GM23338 (cell line): ENCODE measurements around the gene SCN2A. TPM values are rescaled to one million over a fixed set of nuclear protein-coding genes. Genes with fewer than 3 reads are reported as not detected.

ENCODE experiments used
- ATAC-seq: fragments of 200-7000 bp; cut with Tn5 transposase; 3 replicates; pipeline ENCODE4 v1.9.1; 2020
- DNase-seq: peaks from one replicate; pipeline ENCODE4 v3.0.0-alpha.2; 2015; ENCODE audit warnings: low spot score
- H2AFZ ChIP-seq: fragments of 200-600 bp; sonication (generic); 2 replicates; pipeline ENCODE4 v1.8.0; 2016; ENCODE audit warnings: antibody characterized with exemption, mild to moderate bottlenecking, moderate library complexity
- H3F3A ChIP-seq: fragments of 200-600 bp; sonication (generic); replicated peaks from 2 replicates; pipeline ENCODE4 v1.8.0; 2017; ENCODE audit warnings: antibody characterized with exemption, mixed run types, low read depth
- H3K27ac ChIP-seq: fragments of 200-600 bp; sonication (generic); 2 replicates; pipeline ENCODE4 v1.6.1; 2016; ENCODE audit warnings: low read depth
- H3K27me3 ChIP-seq: fragments of 200-600 bp; sonication (generic); 2 replicates; pipeline ENCODE4 v1.8.0; 2016; ENCODE audit warnings: mild to moderate bottlenecking, mixed run types, moderate library complexity; ENCODE audit not compliant: insufficient read depth
- H3K36me3 ChIP-seq: fragments of 200-600 bp; sonication (generic); 2 replicates; pipeline ENCODE4 v1.8.0; 2016; ENCODE audit warnings: mild to moderate bottlenecking; ENCODE audit not compliant: insufficient read depth
- H3K4me1 ChIP-seq: fragments of 200-600 bp; sonication (generic); 2 replicates; pipeline ENCODE4 v1.8.0; 2016; ENCODE audit warnings: mild to moderate bottlenecking, moderate library complexity; ENCODE audit not compliant: insufficient read depth
- H3K4me2 ChIP-seq: fragments of 200-600 bp; sonication (generic); 2 replicates; pipeline ENCODE4 v1.7.1; 2017; ENCODE audit warnings: mixed run types
- H3K4me3 ChIP-seq: fragments of 200-600 bp; sonication (generic); 2 replicates; pipeline ENCODE4 v1.6.1; 2016; ENCODE audit warnings: mixed run types
- H3K79me2 ChIP-seq: fragments of 200-600 bp; sonication (generic); replicated peaks from 2 replicates; pipeline ENCODE4 v1.8.0; 2017; ENCODE audit warnings: mild to moderate bottlenecking; ENCODE audit not compliant: insufficient read depth
- H3K9me2 ChIP-seq: fragments of 200-600 bp; sonication (generic); 2 replicates; pipeline ENCODE4 v1.8.0; 2017; ENCODE audit not compliant: insufficient read depth
- H4K20me1 ChIP-seq: fragments of 200-600 bp; sonication (generic); replicated peaks from 2 replicates; pipeline ENCODE4 v1.8.0; 2017; ENCODE audit warnings: mild to moderate bottlenecking; ENCODE audit not compliant: insufficient read depth
- H3K27ac Mint-ChIP-seq: 2 replicates; pipeline ENCODE4 v1.8.0; 2020; ENCODE audit warnings: inconsistent platforms, mild to moderate bottlenecking, moderate library complexity, mixed read lengths
- H3K27me3 Mint-ChIP-seq: 3 replicates; pipeline ENCODE4 v1.8.0; 2022; ENCODE audit warnings: low read depth, mild to moderate bottlenecking, moderate library complexity, mixed read lengths, inconsistent platforms; ENCODE audit not compliant: insufficient read depth, poor library complexity
- H3K36me3 Mint-ChIP-seq: 3 replicates; pipeline ENCODE4 v1.8.0; 2021; ENCODE audit warnings: low read depth, mild to moderate bottlenecking, inconsistent platforms, moderate library complexity, mixed read lengths
- H3K4me1 Mint-ChIP-seq: 3 replicates; pipeline ENCODE4 v1.8.0; 2020; ENCODE audit warnings: mild to moderate bottlenecking, inconsistent platforms, mixed read lengths
- H3K4me3 Mint-ChIP-seq: 3 replicates; pipeline ENCODE4 v1.8.0; 2021; ENCODE audit warnings: moderate library complexity, mild to moderate bottlenecking, inconsistent platforms, mixed read lengths
- H3K9me3 Mint-ChIP-seq: 3 replicates; pipeline ENCODE4 v1.8.0; 2020; ENCODE audit warnings: moderate library complexity, mild to moderate bottlenecking, inconsistent platforms, mixed read lengths
- CREB1 ChIP-seq: fragments of 250-450 bp; sonication (Bioruptor Pico); IDR thresholded peaks from 2 replicates; pipeline ENCODE4 v1.5.0; 2020; ENCODE audit warnings: low read depth, mild to moderate bottlenecking, moderate library complexity
- CTCF ChIP-seq, 2 experiments: fragments of 200-600 bp in 1 of 2; sonication (generic) in 1 of 2; conservative IDR thresholded peaks; 2 replicates each; pipeline versions ENCODE4 v1.5.1 to v1.6.1; 2016 to 2017; ENCODE audit warnings: antibody characterized with exemption in 2 of 2, low read depth in 2 of 2, mild to moderate bottlenecking in 2 of 2, moderate library complexity in 1 of 2
- ETS1 ChIP-seq: IDR thresholded peaks from 2 replicates; pipeline ENCODE4 v1.6.1; 2016; ENCODE audit warnings: antibody characterized with exemption
- EZH2 ChIP-seq: fragments of 200-600 bp; sonication (generic); IDR thresholded peaks from one replicate; pipeline ENCODE4 v1.8.0; 2017; ENCODE audit warnings: antibody characterized with exemption, mild to moderate bottlenecking, low read depth; ENCODE audit not compliant: unreplicated experiment
- EZH2phosphoT487 ChIP-seq: fragments of 200-600 bp; sonication (generic); IDR thresholded peaks from one replicate; pipeline ENCODE4 v1.8.1; 2018; ENCODE audit warnings: antibody characterized with exemption; ENCODE audit not compliant: unreplicated experiment
- NANOG ChIP-seq: IDR thresholded peaks from 2 replicates; pipeline ENCODE4 v1.6.1; 2016; ENCODE audit warnings: antibody characterized with exemption, borderline replicate concordance
- POLR2AphosphoS5 ChIP-seq: IDR thresholded peaks from 2 replicates; pipeline ENCODE4 v1.6.1; 2016; ENCODE audit warnings: antibody characterized with exemption, low read depth
- REST ChIP-seq: IDR thresholded peaks from one replicate; pipeline ENCODE4 v1.6.1; 2018; ENCODE audit warnings: antibody characterized with exemption; ENCODE audit not compliant: unreplicated experiment
- STAT1 ChIP-seq: IDR thresholded peaks from one replicate; pipeline ENCODE4 v1.6.1; 2016; ENCODE audit warnings: antibody characterized with exemption; ENCODE audit not compliant: unreplicated experiment
- ZNF114 ChIP-seq: fragments of 250-450 bp; sonication (Bioruptor Pico); IDR thresholded peaks from 2 replicates; pipeline ENCODE4 v1.5.0; 2020; ENCODE audit warnings: mild to moderate bottlenecking, moderate library complexity
- ZNF331 ChIP-seq: fragments of 250-450 bp; sonication (Bioruptor Pico); IDR thresholded peaks from 2 replicates; pipeline ENCODE4 v1.5.0; 2020; ENCODE audit warnings: low read depth, mild to moderate bottlenecking, moderate library complexity
- polyA plus RNA-seq: library from polyadenylated mRNA; unstranded; fragments of >200 nt; fragmentation: Nextera tagmentation; extraction: Ambion mirVana; gene quantifications from 2 replicates; pipeline ENCODE4 v1.2.1, GENCODE V29; 2016
- total RNA-seq: library from RNA; depleted of rRNA; stranded (reverse); fragments of >200 nt; shearing (Covaris generic); gene quantifications from 2 replicates; pipeline ENCODE4 v1.2.3, GENCODE V29; 2014

Gene SCN2A
- total and polyA plus RNA-seq, 2 experiments from 2014 or later = 0.45 to 0.52 TPM

- no peaks in the 10 kb centered on the region for H3K9me2 ChIP-seq
- no peak overlapping the region for H3K27ac ChIP-seq
- no peaks in the 10 kb centered on the region for H3K9me3 Mint-ChIP-seq
- no peaks in the 10 kb centered on the region for H3K36me3 ChIP-seq
- no peaks in the 10 kb centered on the region for H3K27me3 Mint-ChIP-seq
- no peaks in the 10 kb centered on the region for H3K27me3 ChIP-seq
- no peaks in the 10 kb centered on the region for H3K79me2 ChIP-seq
- H3F3A ChIP-seq = no peaks in the 10 kb centered on the region
- DNase-seq (peak; percentile 98), ATAC-seq (peak; percentile 100)
- H3K4me3 ChIP-seq = peak overlapping the region; percentile 43
- peak overlapping the region; percentile 94 for H2AFZ ChIP-seq
- H3K4me3 Mint-ChIP-seq = peak overlapping the region; percentile 68
- peaks cover 12% of the 10 kb centered on the region for H3K4me1 ChIP-seq
- no peaks in the 10 kb centered on the region for H3K36me3 Mint-ChIP-seq
- peak overlapping the region; percentile 54 for H3K4me2 ChIP-seq
- H3K4me1 Mint-ChIP-seq = peaks cover 6% of the 10 kb centered on the region
- H4K20me1 ChIP-seq = no peaks in the 10 kb centered on the region
- peak overlapping the region; percentile 80 for H3K27ac Mint-ChIP-seq
- TF ChIP-seq EZH2phosphoT487 (no peak), CTCF (conservative IDR thresholded peaks at IDR 0.05; ENCODE audit: low read depth in 2 of 2) (peak; percentile 76 to 79), ZNF114 (CRISPR knock-in tag) (no peak), ETS1 (peak; percentile 61; the same call in 1 of the 2 replicates), CREB1 (CRISPR knock-in tag) (0 out of 2 replicates have a peak, but pooled peaks have one; percentile 13)
These were observed 54.5 kb downstream of the SCN2A start for GRCh38 chr2:165293440-165294420.

GRCh38 chr2:165294912-165295311 lies 55.7 kb downstream of the SCN2A start:
- Mint-ChIP-seq H3K36me3 (no peaks in the 10 kb centered on the region), H3K27ac (no peak overlapping the region), H3K27me3 (no peaks in the 10 kb centered on the region), H3K4me1 (peaks cover 6% of the 10 kb centered on the region), H3K9me3 (no peaks in the 10 kb centered on the region), H3K4me3 (no peak overlapping the region)
- Histone ChIP-seq H3K79me2 (no peaks in the 10 kb centered on the region), H3K4me2 (no peak overlapping the region), H3K27ac (no peak overlapping the region), H4K20me1 (no peaks in the 10 kb centered on the region), H3K9me2 (no peaks in the 10 kb centered on the region), H3K4me1 (peaks cover 12% of the 10 kb centered on the region), H2AFZ (peak overlapping the region; percentile 40; the same call in 1 of the 2 replicates), H3F3A (no peaks in the 10 kb centered on the region), H3K4me3 (no peak overlapping the region), H3K36me3 (no peaks in the 10 kb centered on the region), H3K27me3 (no peaks in the 10 kb centered on the region)
- ATAC-seq = no peak
- DNase-seq = no peak
- TF ChIP-seq ZNF331 (CRISPR knock-in tag) = no peak
- no peak for TF ChIP-seq NANOG
- no peak for TF ChIP-seq POLR2AphosphoS5
- no peak for TF ChIP-seq STAT1
- TF ChIP-seq ETS1 = no peak
- no peak for TF ChIP-seq REST
- TF ChIP-seq ZNF114 (CRISPR knock-in tag) = no peak
- no peak for TF ChIP-seq EZH2
